HEK293T (cell line): Measurements from ENCODE around the gene TSPAN9.

Source experiments
- CTCF ChIA-PET: fragments of 350-600 bp; formaldehyde crosslinking; extraction: SDS; loops from one replicate; lab custom pipeline; 2021; ENCODE audit warnings: antibody characterized with exemption, inconsistent platforms; lab: Yijun Ruan, JAX
- POLR2A ChIA-PET: fragments of 350-600 bp; formaldehyde crosslinking; extraction: SDS; loops from one replicate; lab custom pipeline; 2020; ENCODE audit warnings: antibody characterized with exemption, inconsistent platforms; lab: Yijun Ruan, JAX
- DNase-seq: peaks from one replicate; pipeline ENCODE4 v3.0.0; 2012; ENCODE audit warnings: mixed read lengths; ENCODE audit errors: extremely low spot score
- ARNT ChIP-seq: fragments of 450-650 bp; IDR thresholded peaks from 2 replicates; pipeline ENCODE4 v1.6.1; 2017; ENCODE audit warnings: mild to moderate bottlenecking
- BHLHE40 ChIP-seq: fragments of 450-650 bp; IDR thresholded peaks from 2 replicates; pipeline ENCODE4 v1.6.1; 2016; ENCODE audit warnings: mild to moderate bottlenecking, moderate library complexity, borderline replicate concordance
- CTBP1 ChIP-seq: fragments of 450-650 bp; IDR thresholded peaks from 2 replicates; pipeline ENCODE4 v1.6.1; 2016; ENCODE audit warnings: borderline replicate concordance
- ELF4 ChIP-seq: fragments of 450-650 bp; IDR thresholded peaks from 2 replicates; pipeline ENCODE4 v1.6.1; 2017; ENCODE audit warnings: antibody characterized with exemption
- FOXA1 ChIP-seq: fragments of 450-650 bp; IDR thresholded peaks from 2 replicates; pipeline ENCODE4 v1.6.1; 2016; ENCODE audit warnings: mild to moderate bottlenecking
- FOXK2 ChIP-seq: fragments of 450-650 bp; IDR thresholded peaks from 2 replicates; pipeline ENCODE4 v1.6.1; 2016; ENCODE audit warnings: mild to moderate bottlenecking
- FOXM1 ChIP-seq: fragments of 450-650 bp; IDR thresholded peaks from 2 replicates; pipeline ENCODE4 v1.6.1; 2017; ENCODE audit warnings: mild to moderate bottlenecking, borderline replicate concordance
- HDGF ChIP-seq: fragments of 450-650 bp; IDR thresholded peaks from 2 replicates; pipeline ENCODE4 v1.6.1; 2017; ENCODE audit warnings: antibody characterized with exemption, borderline replicate concordance
- L3MBTL2 ChIP-seq: fragments of 450-650 bp; conservative IDR thresholded peaks from 2 replicates; pipeline ENCODE4 v1.6.1; 2016; ENCODE audit warnings: mild to moderate bottlenecking
- LEF1 ChIP-seq: fragments of 450-650 bp; IDR thresholded peaks from 2 replicates; pipeline ENCODE4 v1.6.1; 2017; ENCODE audit warnings: mild to moderate bottlenecking, borderline replicate concordance
- NFRKB ChIP-seq: fragments of 450-650 bp; IDR thresholded peaks from 2 replicates; pipeline ENCODE4 v1.6.1; 2016; ENCODE audit warnings: mild to moderate bottlenecking, moderate library complexity
- SP1 ChIP-seq: fragments of 450-650 bp; IDR thresholded peaks from 2 replicates; pipeline ENCODE4 v1.6.1; 2017
- SUZ12 ChIP-seq: fragments of 450-650 bp; IDR thresholded peaks from 2 replicates; pipeline ENCODE4 v1.6.1; 2016; ENCODE audit warnings: mild to moderate bottlenecking
- TARDBP ChIP-seq: fragments of 450-650 bp; IDR thresholded peaks from 2 replicates; pipeline ENCODE4 v1.6.1; 2016
- ZNF384 ChIP-seq: fragments of 450-650 bp; IDR thresholded peaks from 2 replicates; pipeline ENCODE4 v1.6.1; 2016
- TF ChIP-seq, protein P1 (sequence below): fragments of 450-650 bp; IDR thresholded peaks from 2 replicates; pipeline ENCODE4 v1.6.1; 2016

TSPAN9 gene

DNA sequence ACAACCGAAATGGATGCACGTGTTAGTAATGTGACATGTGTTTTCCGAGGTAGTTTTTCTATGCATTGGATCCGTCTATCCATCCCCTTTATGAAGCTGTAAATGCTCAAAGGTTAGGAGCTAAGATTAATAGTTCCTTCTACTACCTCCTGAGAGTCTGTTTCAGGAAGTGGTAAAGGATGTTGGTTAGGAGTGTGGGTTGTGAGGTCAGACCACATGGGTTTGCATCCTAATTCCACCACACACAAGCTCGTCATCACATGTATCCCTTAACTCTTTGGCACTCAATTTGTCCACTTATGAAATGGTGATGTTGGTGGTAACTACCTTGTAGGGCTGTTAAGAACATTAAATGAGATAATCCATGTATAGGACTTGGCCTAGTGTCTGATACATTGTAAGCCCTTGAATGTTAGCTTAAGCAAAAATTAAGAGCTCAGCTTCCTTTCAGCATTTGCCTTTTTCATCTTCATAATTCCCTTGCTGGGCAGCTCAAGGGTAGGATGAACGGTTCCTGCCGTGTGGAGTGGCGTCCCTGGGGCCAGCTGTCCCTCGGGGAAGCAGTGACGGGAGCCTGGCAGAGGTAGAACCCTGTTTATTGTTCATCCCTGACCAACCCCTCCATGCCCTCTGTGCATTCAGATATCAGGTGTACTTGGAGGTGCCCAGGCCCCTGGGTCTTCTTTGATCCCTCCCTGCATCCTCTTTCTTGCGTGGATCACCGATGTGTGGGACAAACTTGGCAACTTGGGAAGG is 52.3 kb downstream of the TSPAN9 start:
- POLR2A ChIA-PET, result no interaction called here
- no peak for DNase-seq

DNA sequence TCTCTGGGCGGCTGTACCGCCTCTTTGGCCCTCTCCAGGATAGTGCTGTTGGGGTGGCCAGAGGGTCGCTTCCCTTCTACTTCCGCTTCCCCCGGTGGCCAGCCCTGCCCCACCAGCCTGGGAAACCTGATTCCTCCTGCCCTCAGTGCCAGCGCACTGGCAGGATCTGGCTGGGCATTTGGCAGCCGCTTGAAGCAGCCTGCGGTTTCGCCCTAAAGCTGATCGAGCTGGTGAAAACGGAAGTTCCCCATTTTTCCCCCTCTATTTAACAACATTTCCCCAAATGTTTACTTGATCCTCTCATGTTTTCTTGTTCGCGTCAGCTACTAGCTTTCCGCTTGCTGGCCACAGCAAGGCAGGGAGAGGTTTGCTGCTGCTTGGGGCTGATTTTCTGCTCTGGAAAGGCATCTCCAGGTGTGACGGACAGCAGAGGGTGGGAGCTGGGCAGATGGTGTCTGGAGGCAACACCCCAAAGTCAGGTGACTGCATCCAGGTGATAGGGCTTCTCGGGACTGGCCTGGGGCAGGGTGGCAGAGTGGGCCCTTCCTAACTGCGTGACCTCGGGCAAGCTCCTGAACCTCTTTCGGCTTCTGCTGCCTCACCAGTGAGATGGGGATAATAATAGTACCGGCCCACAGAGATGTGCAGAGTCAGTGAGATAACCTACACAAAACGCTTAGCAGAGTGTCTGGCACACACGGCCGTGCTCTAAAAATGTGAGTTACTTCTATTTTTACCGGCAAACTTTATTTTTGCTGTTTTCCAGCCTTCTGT is 53.1 kb downstream of the TSPAN9 start:
- TF ChIP-seq LEF1, result no peak
- TF ChIP-seq L3MBTL2, result no peak
- TF ChIP-seq, protein P1, sequence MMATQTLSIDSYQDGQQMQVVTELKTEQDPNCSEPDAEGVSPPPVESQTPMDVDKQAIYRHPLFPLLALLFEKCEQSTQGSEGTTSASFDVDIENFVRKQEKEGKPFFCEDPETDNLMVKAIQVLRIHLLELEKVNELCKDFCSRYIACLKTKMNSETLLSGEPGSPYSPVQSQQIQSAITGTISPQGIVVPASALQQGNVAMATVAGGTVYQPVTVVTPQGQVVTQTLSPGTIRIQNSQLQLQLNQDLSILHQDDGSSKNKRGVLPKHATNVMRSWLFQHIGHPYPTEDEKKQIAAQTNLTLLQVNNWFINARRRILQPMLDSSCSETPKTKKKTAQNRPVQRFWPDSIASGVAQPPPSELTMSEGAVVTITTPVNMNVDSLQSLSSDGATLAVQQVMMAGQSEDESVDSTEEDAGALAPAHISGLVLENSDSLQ, result no peak
- no peak for TF ChIP-seq NFRKB
- no peak for TF ChIP-seq HDGF
- no peak for TF ChIP-seq ELF4
- TF ChIP-seq TARDBP, result no peak
- POLR2A ChIA-PET, result no interaction called here
- CTCF ChIA-PET, result interaction anchor here (1.0 to 2.2 kb wide), 2 partner anchors 72 to 145 kb away, joined by 3 to 9 read pairs; no protein-coding TSS in a partner anchor
- no peak for DNase-seq

More for the DNA sequence above, 52.3 kb downstream of the TSPAN9 start:
- TF ChIP-seq CTBP1 (no peak), ELF4 (no peak), NFRKB (no peak), FOXA1 (no peak), SUZ12 (no peak), LEF1 (no peak)
- TF ChIP-seq, protein P1, result no peak
- CTCF ChIA-PET, result interaction anchor here (1.0 to 2.2 kb wide), 2 partner anchors 73 to 146 kb away, joined by 3 to 9 read pairs; no protein-coding TSS in a partner anchor

DNA sequence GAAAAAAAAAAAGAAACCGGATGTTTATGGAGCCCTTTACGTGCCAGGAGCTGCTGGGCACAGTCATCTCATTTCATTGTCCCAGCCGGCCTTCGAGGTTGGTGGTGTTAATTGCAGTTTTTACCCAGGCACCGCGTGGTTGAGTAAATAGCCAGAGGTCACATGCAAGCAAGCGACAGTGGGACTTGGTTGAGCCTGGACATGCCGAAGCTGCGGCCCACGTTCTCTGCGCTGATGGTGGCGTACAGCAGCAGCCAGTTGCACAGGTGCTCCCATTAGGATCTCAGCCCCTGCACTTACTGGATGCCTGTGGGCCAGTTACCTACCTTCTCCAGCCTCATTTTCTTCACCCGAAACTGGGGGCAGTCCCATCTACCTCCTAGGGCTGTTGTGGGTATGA is 54.0 kb downstream of the TSPAN9 start:
- DNase-seq, result no peak
- TF ChIP-seq HDGF (no peak), ELF4 (no peak), TARDBP (no peak), ARNT (no peak), CTBP1 (no peak), NFRKB (no peak), L3MBTL2 (no peak)
- POLR2A ChIA-PET, result no interaction called here
- CTCF ChIA-PET, result no interaction called here

DNA sequence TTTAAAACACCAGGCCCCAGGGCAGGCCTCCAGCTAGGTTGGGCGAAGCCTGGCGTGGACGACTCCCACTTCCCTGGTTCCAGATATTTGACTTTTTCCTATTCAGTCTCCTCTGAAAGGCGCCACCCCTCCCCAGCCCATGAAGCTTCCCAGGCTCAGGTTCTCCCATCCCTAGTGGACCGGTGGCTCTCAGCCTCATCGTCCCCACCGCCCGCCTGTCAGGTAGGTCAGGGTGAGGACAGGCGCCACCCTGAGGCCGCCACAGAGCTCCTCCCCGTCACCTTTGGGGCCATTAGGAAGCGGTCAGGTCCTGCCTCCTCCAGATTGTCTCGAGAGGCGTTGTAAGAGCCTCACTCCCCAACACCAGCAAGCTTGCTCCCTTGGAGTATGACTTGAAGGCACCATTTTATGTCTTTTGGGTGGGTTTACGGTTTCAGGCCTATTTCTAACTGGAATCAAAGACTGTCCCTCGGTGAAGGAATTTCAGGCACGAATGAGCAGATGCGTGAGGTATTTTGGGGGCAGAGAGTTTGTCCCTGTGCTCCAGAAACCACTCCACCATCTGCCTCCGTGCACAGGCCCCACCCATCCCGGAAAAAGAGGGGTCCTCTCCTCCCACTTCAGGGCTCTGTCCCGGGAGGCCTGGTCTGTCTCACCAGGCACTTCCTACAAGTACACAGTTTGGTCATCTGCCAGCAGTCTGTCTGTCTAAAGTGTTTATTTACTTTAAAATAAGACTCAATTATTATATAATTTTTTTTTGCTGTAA is 55.6 kb downstream of the TSPAN9 start:
- no peak for TF ChIP-seq TARDBP
- TF ChIP-seq NFRKB, result no peak
- ChIA-PET POLR2A (no interaction called here), CTCF (interaction anchor here (0.6 to 8.6 kb wide), 4 partner anchors 11 to 142 kb away, joined by 4 to 66 read pairs (median 8); no protein-coding TSS in a partner anchor)
- DNase-seq, result no peak

DNA sequence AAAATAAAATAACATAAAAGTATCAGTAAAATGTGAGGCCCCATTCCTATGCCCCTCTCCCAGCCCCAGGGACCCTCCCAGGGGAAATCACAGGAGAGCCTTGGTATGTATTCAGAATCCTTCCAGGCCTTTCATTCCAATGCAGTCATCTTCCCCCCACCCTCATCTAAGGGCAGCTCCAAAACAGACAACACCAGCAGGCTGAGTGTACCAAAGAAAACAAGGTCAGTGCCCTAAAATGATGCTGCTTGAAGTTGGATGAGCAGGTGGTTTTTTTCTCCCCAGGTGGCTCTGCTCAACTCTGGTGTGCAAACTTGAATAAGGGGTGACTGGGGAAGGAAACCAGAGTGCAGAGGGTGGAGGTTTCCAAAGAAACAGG is 56.2 kb downstream of the TSPAN9 start:
- ChIA-PET POLR2A (no interaction called here), CTCF (interaction anchor here (1.0 to 8.6 kb wide), 3 partner anchors 18 to 141 kb away, joined by 4 to 66 read pairs (median 10); no protein-coding TSS in a partner anchor)
- DNase-seq, result no peak
- TF ChIP-seq CTBP1 (no peak), BHLHE40 (no peak), TARDBP (no peak), ELF4 (no peak), FOXK2 (no peak), SP1 (no peak), HDGF (no peak), SUZ12 (no peak), ARNT (no peak), FOXA1 (no peak), FOXM1 (no peak), LEF1 (no peak)
- TF ChIP-seq, protein P1, result no peak

DNA sequence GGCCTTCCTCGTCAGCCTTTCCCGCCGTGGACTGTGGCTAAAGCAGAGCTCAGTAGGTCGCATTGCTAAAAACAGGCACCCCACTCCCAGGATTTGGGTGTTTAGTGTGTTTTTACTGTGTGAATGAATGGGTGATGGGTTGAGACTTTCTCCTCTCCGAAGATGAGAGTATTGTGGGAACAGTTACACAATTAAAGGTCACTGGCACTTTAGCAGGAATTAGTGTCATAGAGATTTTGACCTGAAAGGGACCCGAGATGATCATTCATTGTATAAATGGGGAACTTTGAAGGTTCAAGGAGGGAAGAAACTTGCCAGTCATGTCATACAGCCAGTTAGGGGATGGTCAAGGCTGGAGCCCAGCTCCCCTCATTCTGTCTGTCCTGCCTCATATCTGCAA is 56.9 kb downstream of the TSPAN9 start:
- CTCF ChIA-PET, result interaction anchor here (1.3 to 8.6 kb wide), 3 partner anchors 59 to 141 kb away, joined by 5 to 66 read pairs (median 6); no protein-coding TSS in a partner anchor
- no peak for DNase-seq
- no peak for TF ChIP-seq HDGF
- TF ChIP-seq ARNT, result no peak
- TF ChIP-seq CTBP1, result no peak
- TF ChIP-seq LEF1, result no peak
- no peak for TF ChIP-seq SUZ12
- TF ChIP-seq TARDBP, result no peak
- no peak for TF ChIP-seq NFRKB
- TF ChIP-seq, protein P1, result no peak
- no peak for TF ChIP-seq FOXA1
- no peak for TF ChIP-seq BHLHE40
- no peak for TF ChIP-seq L3MBTL2
- no peak for TF ChIP-seq FOXM1
- no peak for TF ChIP-seq FOXK2
- no peak for TF ChIP-seq ELF4
- no peak for TF ChIP-seq SP1
- TF ChIP-seq ZNF384, result no peak
- POLR2A ChIA-PET, result no interaction called here
